Measurements from ENCODE around the gene DMRT2. TPM values are rescaled to one million over a fixed set of nuclear protein-coding genes. Genes with fewer than 3 reads are reported as not detected.

The DMRT2 gene
- 0.13 TPM in 1 of 5 replicates, not detected in the others for total RNA-seq (2022; extraction: Qiagen RNA extraction; ENCODE audit: low read depth)

GRCh38 chr9:1050125-1050895 lies at the start of gene DMRT2:
TSS of gene DMRT2 (plus strand) at chr9:1050357. CDS start at chr9:1051614, 1,257 bp downstream.

Other genes with a start within 250 kb of the DMRT2 start
- 0.18 TPM in 1 of 5 replicates, not detected in the others for gene DMRT1, start 208.7 kb upstream of the DMRT2 start, total RNA-seq (2022; extraction: Qiagen RNA extraction; ENCODE audit: low read depth)
- not detected in 5 replicates for gene DMRT3, start 73.7 kb upstream of the DMRT2 start, total RNA-seq (2022; extraction: Qiagen RNA extraction; ENCODE audit: low read depth)